Erythroblast (primary cell): ENCODE measurements around the gene CWC27.

Source experiments
- GATA1 ChIP-seq: IDR thresholded peaks from 2 replicates; pipeline ENCODE4 v1.6.1; 2011; ENCODE audit warnings: low read depth, mild to moderate bottlenecking, control low read depth, low read length, moderate library complexity
- POLR2A ChIP-seq: IDR thresholded peaks from 2 replicates; pipeline ENCODE4 v1.6.1; 2011; ENCODE audit warnings: mild to moderate bottlenecking, low read length

DNA sequence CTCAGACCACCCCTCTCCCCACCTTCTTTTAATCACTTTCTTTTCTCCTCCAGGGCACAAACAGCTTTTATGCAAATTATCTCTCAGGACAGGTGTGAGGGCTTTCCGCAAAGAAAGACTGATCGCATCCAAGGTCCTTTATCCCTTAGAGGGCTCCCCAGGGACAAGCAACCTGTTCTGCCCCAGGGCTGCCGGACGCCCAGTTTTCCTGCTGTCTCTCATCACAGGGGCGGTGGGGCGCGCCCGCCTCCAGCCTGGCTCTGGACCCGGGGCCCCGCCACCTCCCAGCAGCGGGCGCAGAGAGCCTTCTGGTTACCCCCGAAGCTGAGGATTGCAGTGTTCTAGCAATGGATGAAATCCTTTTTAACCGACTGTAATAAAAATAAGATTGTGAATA lies 266.1 kb downstream of the CWC27 start:
- TF ChIP-seq POLR2A, result no peak
- TF ChIP-seq GATA1, result no peak
